A172 (cell line): Measurements from ENCODE around the gene GRID1. TPM values are rescaled to one million over a fixed set of nuclear protein-coding genes. Genes with fewer than 3 reads are reported as not detected.
A peak's percentile ranks its signal among the peaks of the same experiment; 100 is the strongest.

ENCODE experiments used
- DNase-seq: peaks from one replicate; pipeline ENCODE4 v3.0.0-alpha.2; 2015; ENCODE audit warnings: low spot score
- total RNA-seq: library from RNA; depleted of rRNA; stranded (reverse); fragments of >200 nt; shearing (Covaris generic); gene quantifications from 2 replicates; pipeline ENCODE4 v1.2.3, GENCODE V29; 2014; rRNA removed

Gene GRID1
- total RNA-seq: 4.9 and 5.2 TPM in 2 replicates

- no peak for DNase-seq
Measured at GRCh38 chr10:86366033-86366901, at the start of gene GRID1. GRID1 (minus strand) TSS chr10:86366795.

GRCh38 chr10:86415583-86415982, 49.0 kb upstream of the GRID1 start:
- no peak for DNase-seq

- DNase-seq: no peak
Measured at GRCh38 chr10:86415116-86415515, 48.5 kb upstream of the GRID1 start.

- DNase-seq: peak; percentile 51
Measured at GRCh38 chr10:86413046-86413728, 46.6 kb upstream of the GRID1 start.

GRCh38 chr10:86411852-86412560, 45.4 kb upstream of the GRID1 start:
- DNase-seq: no peak

GRCh38 chr10:86411281-86411841, 44.8 kb upstream of the GRID1 start:
- peak; percentile 89 for DNase-seq

GRCh38 chr10:86410542-86411124, 44.0 kb upstream of the GRID1 start:
- peak; percentile 26 for DNase-seq

- DNase-seq: no peak
Measured at GRCh38 chr10:86409183-86409582, 42.6 kb upstream of the GRID1 start.

GRCh38 chr10:86403183-86403797, 36.7 kb upstream of the GRID1 start:
- no peak for DNase-seq

- no peak for DNase-seq
Measured at GRCh38 chr10:86402283-86402941, 35.8 kb upstream of the GRID1 start.

GRCh38 chr10:86401588-86402282, 35.1 kb upstream of the GRID1 start:
- DNase-seq: no peak

GRCh38 chr10:86400705-86401587, 34.4 kb upstream of the GRID1 start:
- no peak for DNase-seq

GRCh38 chr10:86399879-86400704, 33.5 kb upstream of the GRID1 start:
- DNase-seq: peak; percentile 96

GRCh38 chr10:86399514-86399878, 32.9 kb upstream of the GRID1 start:
- DNase-seq: no peak

GRCh38 chr10:86397120-86397519, 30.5 kb upstream of the GRID1 start:
- no peak for DNase-seq

- DNase-seq: no peak
Measured at GRCh38 chr10:86393862-86394455, 27.4 kb upstream of the GRID1 start.

- no peak for DNase-seq
Measured at GRCh38 chr10:86393362-86393761, 26.8 kb upstream of the GRID1 start.

GRCh38 chr10:86392723-86393094, 26.1 kb upstream of the GRID1 start:
- DNase-seq: no peak
